Embryonic facial prominence (tissue), 1 donor: Measurements from ENCODE around the gene SDR42E1.
A peak's percentile ranks its signal among the peaks of the same experiment; 100 is the strongest.
"Not testable (repeated sequence)": the region's sequence is repeated elsewhere in the genome, so short reads cannot be mapped to it uniquely, and the experiment has no call there.

Source experiments
- DNase-seq: peaks from one replicate; pipeline ENCODE4 v3.0.0-alpha.2; 2016; ENCODE audit errors: extremely low spot score

Gene SDR42E1

DNA sequence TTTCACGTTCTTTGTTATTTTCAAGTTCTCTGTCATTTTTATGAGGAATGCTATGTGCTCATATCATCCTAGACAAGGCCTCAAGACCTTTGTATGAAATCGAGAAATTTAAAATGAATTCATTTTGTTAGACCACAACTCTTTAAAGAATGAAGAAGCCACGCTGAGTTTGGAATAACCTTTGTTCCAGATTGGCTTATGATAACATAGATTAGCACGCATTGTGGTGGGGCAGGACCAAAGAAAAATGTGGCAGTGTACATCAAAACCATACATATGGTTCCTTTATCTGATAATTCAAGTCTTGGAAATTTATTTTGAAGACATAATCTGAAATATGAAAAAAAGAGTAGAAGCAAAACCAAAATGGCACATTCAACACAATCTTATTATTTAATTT, 26.0 kb upstream of the SDR42E1 start:
- DNase-seq, result no peak

DNA sequence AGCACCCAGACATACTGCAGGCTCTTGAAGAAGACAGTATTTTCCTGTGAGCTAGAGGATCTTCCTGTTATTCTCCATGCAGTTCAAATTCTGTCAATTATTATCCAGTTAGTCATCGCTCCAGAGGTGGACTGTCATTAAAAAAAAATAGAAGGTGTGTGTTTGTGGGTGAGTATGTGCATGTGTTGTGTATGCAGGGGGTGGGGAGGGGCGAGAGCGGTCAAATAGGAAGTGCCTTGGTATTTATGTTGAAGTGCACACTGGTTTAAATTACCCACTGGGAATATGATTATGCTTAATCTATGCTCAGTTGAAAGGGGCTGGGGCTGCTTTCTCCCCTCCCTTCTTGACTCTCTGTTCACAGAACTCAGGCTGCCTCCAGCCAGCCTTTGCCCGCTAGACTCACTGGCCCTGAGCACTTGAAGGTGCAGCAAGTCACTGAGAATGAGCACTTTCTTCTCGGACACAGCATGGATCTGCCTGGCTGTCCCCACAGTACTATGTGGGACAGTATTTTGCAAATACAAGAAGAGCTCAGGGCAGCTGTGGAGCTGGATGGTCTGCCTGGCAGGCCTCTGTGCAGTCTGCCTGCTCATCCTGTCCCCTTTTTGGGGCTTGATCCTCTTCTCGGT, 23.8 kb upstream of the SDR42E1 start, which contains the start of gene HSD17B2:
Gene HSD17B2, plus strand, starts transcription at position 273 of the 632 bp plus-strand sequence. Its CDS starts 172 bp downstream, at position 445.
- no peak for DNase-seq

DNA sequence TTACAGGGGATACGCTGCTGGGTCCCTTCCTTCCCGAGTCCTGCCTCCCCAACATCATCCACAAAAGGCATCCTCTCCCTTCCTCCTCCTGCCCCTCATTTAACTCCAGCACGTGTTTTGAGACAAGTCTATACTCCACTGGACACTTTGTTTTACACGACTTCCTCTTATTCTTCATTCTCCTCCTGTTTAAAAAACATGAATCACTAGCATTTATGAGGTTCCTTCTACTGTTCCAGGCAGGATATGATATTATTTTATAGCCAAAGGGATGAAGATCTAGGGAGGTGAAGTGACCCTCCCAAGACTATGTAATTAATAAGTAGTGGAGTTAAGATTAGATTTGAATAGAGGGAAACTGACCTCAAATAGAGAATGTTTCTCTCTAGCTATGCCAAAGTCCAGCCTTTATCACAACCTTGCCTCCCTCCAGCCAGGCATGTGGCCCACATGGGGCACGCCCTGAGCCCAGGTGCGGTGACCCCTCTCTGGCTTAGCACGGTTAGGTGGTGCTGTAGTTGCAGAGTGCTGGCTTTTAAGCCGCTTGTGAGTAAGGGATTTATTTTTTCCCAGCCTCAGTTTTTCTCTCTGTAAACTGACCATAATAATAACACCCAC, 22.5 kb upstream of the SDR42E1 start:
- DNase-seq, result no peak

GRCh38 chr16:82033006-82033405, 21.7 kb upstream of the SDR42E1 start:
- DNase-seq, result no peak

DNA sequence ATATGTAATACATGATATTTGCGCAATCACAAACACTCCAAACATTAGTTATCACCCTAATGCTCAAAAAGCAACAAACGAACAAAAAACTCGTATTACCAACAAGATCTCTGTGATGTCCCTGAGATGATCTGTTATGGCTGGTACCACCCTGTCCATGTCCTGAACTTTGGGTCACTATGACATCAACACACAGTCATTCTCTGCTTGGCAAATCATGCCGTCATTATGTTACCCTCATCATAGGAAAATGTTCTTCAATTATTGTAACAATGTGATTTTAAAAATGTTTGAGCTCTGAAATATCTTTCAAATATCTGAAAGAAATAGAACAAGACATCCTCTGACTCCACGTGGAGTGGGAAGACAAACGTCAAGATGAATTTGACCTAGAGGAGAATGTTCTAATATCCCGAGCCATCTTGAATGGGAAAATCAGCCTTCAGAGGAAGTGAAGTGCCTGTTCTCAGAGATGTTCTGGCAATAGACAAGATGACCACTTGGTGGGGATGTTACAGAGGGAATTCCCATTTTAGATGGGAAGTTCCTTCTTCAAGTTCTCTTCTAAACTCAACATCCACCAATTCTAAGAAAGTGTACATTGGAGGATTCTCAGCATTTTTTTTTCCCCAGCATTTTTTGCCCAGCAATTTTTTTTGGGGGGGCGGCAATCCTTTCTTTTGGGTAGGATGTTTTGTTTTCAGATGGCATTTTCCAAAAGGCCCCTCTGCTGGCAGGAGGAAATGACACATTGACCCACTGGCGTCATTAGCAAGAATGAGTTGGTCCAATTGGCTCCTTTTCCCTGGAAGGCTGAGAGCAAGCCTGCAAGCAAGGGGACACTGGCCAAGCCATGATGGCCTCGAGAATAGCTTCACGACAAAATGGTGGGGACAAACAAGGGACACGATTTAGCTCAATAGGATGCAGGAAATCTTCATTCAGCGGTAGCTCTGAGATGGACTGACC, 20.1 kb upstream of the SDR42E1 start:
- no peak for DNase-seq

GRCh38 chr16:82027629-82028064, 16.4 kb upstream of the SDR42E1 start:
- no peak for DNase-seq

DNA sequence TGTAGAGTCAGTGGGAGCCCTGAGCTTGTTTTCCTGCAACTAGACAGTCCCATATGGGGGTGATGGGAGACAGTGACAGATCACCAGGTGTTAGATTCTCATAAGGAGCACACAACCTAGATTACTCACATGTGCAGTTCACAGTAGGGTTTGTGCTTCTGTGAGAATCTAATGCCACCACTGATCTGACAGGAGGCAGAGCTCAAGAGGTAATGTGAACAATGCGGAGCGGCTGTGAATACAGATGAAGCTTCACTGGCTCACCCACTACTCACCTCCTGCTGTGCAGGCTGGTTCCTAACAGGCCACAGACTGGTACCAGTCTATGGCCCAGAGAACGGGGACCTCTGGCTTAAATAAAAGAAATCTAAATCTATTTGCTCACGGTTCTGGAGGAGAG, 13.6 kb upstream of the SDR42E1 start:
- no peak for DNase-seq

GRCh38 chr16:82024316-82024715, 13.0 kb upstream of the SDR42E1 start:
- DNase-seq, result no peak

- DNase-seq, result no peak
Measured at GRCh38 chr16:82023206-82023605, 11.9 kb upstream of the SDR42E1 start.

GRCh38 chr16:82020051-82020450, 8.8 kb upstream of the SDR42E1 start:
- DNase-seq, result no peak

- no peak for DNase-seq
Measured at GRCh38 chr16:82019535-82019934, 8.3 kb upstream of the SDR42E1 start.

DNA sequence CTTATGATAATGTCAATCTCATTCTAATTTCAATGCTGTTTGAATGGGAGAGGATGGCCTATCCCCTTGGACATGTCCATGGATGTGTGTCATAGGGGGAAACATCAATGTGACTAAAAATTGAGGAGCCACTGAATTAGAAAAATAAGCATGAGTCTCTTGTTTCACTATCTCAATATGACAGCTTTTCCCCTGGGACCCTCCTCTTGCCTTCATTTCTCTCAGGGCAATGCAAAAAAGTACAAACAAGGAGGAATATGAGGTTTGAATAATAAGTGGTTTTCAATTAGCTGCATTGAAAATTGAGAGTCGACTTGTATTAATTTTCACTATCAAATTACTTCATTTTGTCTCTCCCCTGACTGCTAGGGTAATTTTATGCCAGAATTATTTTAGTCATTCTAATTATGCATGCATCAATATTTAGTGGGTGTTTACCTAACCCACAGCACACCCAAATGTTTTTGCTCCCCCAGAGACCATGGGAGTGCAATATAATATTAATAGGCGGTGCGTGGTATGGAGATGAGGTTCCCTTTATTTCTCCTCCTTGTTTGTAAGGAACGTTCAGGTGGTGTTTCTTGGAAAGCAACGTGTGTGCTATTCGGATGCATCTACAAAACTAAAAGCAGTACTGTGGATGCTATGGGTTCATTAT, 6.8 kb upstream of the SDR42E1 start:
- DNase-seq, result no peak

DNA sequence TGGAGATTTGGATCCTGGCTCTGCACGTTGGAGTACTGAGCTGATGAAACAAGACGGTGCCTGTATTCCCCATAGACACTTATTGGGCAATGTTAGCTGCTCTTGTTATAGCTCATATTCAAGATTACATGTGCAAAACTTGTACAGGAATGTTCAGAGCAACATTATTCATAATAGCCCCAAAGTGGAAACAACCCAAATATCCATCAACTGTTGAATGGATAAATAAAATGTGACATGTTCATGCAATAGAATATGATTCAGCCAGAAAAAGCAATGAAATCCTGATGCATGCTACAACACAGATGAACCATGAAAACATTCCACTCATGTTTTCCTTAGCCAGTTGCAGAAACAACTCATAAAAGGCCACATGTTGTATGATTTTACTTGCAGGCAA, 5.7 kb upstream of the SDR42E1 start:
- peak; percentile 7 for DNase-seq

DNA sequence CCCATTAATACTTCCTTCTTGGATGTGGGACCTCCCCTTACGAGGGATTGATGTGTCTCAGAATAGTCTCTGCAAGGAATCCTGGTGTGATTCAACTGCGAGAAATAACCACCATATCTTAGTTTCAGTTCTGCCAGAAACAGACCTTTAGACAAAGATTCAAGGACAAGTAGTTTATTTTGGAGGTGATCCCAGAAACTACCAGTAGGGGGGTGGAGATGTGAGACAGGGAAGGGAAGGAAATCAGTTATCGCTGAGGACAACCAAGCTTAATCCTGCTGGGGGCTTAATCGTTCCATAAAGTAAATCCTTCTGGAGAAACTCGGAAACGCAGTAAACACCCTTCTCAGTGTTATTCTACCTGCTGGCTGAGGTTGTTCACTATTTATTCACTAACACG, 5.0 kb upstream of the SDR42E1 start:
- DNase-seq, result no peak

DNA sequence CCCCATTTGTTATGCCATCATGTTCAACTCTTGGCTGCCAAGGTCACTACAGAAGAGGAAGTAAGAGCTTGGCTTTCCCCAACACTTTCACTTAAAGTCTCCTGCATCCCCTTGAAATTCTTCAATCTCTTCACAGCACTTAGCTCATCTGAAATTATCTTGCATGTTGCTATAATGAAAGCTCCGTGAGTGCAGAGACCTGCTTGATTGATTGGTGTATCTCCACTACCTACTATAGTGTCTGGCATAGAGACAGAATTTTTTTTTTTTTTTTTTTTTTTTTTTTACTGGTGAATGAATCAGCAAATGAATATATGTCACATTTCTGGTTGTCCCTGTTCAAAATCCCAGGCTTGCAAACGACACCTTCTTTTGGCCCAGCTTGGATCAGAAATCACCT, 1.9 kb upstream of the SDR42E1 start:
- no peak for DNase-seq

- DNase-seq, result no peak
Measured at GRCh38 chr16:82010649-82011048, 621 bp downstream of the SDR42E1 start.

DNA sequence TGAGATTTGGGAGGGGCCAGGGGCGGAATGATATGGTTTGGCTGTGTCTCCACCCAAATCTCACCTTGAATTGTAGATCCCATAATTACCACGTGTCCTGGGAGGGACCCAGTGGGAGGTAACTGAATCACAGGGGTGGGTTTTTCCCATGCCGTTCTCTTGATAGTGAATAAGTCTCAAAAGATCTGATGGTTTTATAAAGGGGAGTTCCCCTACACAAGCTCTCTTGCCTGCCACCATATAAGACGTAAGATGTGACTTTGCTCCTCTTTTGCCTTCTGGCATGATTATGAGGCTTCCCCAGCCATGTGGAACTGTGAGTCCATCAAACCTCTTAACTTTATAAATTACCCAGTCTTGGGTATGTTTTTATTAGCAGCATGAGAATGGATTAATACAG, 1.5 kb downstream of the SDR42E1 start:
- not testable (repeated sequence) for DNase-seq

DNA sequence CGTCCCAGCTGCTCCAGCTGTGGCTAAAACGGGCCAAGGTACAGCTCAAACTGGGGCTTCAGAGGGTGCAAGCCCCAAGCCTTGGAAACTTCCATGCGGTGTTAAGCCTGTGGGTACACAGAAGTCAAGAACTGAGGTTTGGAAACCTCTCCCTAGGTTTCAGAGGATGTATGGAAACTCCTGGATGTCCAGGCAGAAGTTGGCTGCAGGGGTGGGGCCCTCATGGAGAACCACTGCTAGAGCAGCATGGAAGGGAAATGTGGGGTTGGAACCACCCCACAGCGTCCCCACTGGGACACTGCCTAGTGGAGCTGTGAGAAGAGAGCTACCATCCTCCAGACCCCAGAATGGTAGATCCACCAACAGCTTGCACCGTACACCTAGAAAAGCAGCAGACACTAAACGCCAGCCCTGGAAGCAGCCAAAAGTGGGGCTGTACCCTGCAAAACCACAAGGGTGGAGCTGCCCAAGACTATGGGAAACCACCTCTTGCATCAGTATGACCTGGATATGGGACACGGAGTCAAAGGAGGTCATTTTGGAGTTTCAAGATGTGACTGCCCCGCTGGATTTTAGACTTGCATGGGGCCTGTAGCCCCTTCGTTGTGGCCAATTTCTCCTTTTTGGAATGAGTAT, 2.2 kb downstream of the SDR42E1 start:
- DNase-seq, result no peak

DNA sequence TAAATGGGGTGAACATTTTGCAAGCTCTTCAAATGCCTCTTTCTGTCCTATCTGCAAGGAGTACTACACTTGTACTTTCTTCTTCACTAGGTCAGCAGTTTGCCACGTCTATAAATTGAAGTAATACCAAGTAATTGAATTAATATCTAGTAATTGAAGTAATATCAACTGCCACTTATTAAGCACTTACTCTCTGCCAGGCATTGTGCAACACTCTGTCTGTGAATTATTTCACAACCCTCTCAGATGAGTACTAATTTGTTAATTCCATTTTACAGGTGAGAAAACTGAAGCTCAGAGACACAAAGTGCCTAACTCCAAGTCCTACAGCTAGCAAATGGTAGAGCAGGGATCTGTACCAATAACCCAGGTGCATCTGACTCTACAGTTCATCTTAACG, 4.1 kb downstream of the SDR42E1 start:
- DNase-seq, result no peak

GRCh38 chr16:82006036-82006435, 5.2 kb downstream of the SDR42E1 start:
- DNase-seq, result no peak

- no peak for DNase-seq
Measured at GRCh38 chr16:82005027-82005830, 6.0 kb downstream of the SDR42E1 start.
